ENCODE data around the gene NCAN. TPM values are rescaled to one million over a fixed set of nuclear protein-coding genes. Genes with fewer than 3 reads are reported as not detected.
"Not testable (repeated sequence)": the region's sequence is repeated elsewhere in the genome, so short reads cannot be mapped to it uniquely, and the experiment has no call there.

The NCAN gene
- total and polyA plus RNA-seq, 2 of the 4 experiments (the other 2 are of a cell fraction): not detected

- no peak overlapping the region for H3K4me3 ChIP-seq (ENCODE audit: insufficient read depth, low read depth, low read length)
- ChIA-PET POLR2A (ENCODE audit: unreplicated experiment) (no interaction called here), CTCF (no interaction called here)
- H3K4me2 ChIP-seq (ENCODE audit: low read depth, low read length): no peak overlapping the region
- H2AK5ac ChIP-seq (ENCODE audit: low read depth, low read length): no peak overlapping the region
- no peak for DNase-seq
- H2BK20ac ChIP-seq (ENCODE audit: low read depth, low read length): no peak overlapping the region
- no peak overlapping the region for H4K8ac ChIP-seq (ENCODE audit: low read depth in 2 of 2, low read length in 2 of 2)
- H3K36me3 ChIP-seq (ENCODE audit: control insufficient read depth, insufficient read depth, low read length): no peaks in the 10 kb centered on the region
- TF ChIP-seq MXI1 (IDR thresholded peaks at IDR 0.05; ENCODE audit: borderline replicate concordance, low read depth, low read length) (no peak), CTCF (conservative IDR thresholded peaks at IDR 0.05; ENCODE audit: low read depth, low read length) (no peak), CHD1 (IDR thresholded peaks at IDR 0.05; ENCODE audit: low read depth, low read length) (no peak), CEBPB (IDR thresholded peaks at IDR 0.05; ENCODE audit: low read depth, low read length) (no peak), POLR2A (IDR thresholded peaks at IDR 0.05; ENCODE audit: low read depth, low read length) (no peak), FOS (IDR thresholded peaks at IDR 0.05; ENCODE audit: low read depth, low read length) (no peak)
- in situ Hi-C loops (cut with MboI; ENCODE audit: low sequenced_read_pairs) (no loop called here), intact Hi-C loops (cut with micrococcal nuclease) (no loop called here), dilution Hi-C loops (cut with HindIII; ENCODE audit: low sequenced_read_pairs, unreplicated experiment) (no loop called here)
- H4K20me1 ChIP-seq (ENCODE audit: insufficient read depth, low read length): no peaks in the 10 kb centered on the region
- H2AK9ac ChIP-seq (replicated peaks; ENCODE audit: low read depth, low read length, poor library complexity): no peak overlapping the region
- H3K27ac ChIP-seq (ENCODE audit: insufficient read depth, low read length): no peak overlapping the region
- ATAC-seq (ENCODE audit: low read depth): no peak
- H3K9me3 ChIP-seq (ENCODE audit: control insufficient read depth, insufficient read depth, low read length): no peaks in the 10 kb centered on the region
- H3K27me3 ChIP-seq (ENCODE audit: control insufficient read depth, insufficient read depth, low read length): peaks cover 34% of the 10 kb centered on the region
- H2BK5ac ChIP-seq (ENCODE audit: low read depth, low read length, poor library complexity, severe bottlenecking): no peak overlapping the region
- H2AFZ ChIP-seq (replicated peaks; ENCODE audit: low read length, poor library complexity): no peak overlapping the region
- no CpG with 5 or more reads among the region's 5 CpGs for WGBS, 2 experiments (ENCODE audit: extremely low coverage in 2 of 2, insufficient read length in 1 of 2)
- H3K23ac ChIP-seq (ENCODE audit: low read depth, low read length): no peak overlapping the region; the same call in 1 of the 2 replicates
- no peak overlapping the region for H3K56ac ChIP-seq (ENCODE audit: extremely low read depth, insufficient read depth, low read length)
- no peak overlapping the region for H4K5ac ChIP-seq (ENCODE audit: low read depth, low read length)
- no TSS peak for BruUV-seq (replicated peaks)
- no peaks in the 10 kb centered on the region for H3K4me1 ChIP-seq (ENCODE audit: control insufficient read depth, insufficient read depth, low read length)
- H3K79me1 ChIP-seq (ENCODE audit: low read depth in 1 of 2, low read length in 2 of 2): no peaks in the 10 kb centered on the region
- no peak overlapping the region for H3K14ac ChIP-seq (replicated peaks; ENCODE audit: low read depth, low read length)
- H3K4ac ChIP-seq (ENCODE audit: low read depth, low read length): no peak overlapping the region
- no peak overlapping the region for H2BK15ac ChIP-seq (ENCODE audit: low read depth, low read length)
- H4K91ac ChIP-seq (ENCODE audit: insufficient read depth, low read depth, low read length): no peak overlapping the region
- no peak overlapping the region for H3K9ac ChIP-seq (ENCODE audit: low read depth, low read length)
- H3K18ac ChIP-seq (ENCODE audit: low read depth, low read length): no peak overlapping the region
- H3K9me1 ChIP-seq (ENCODE audit: insufficient read depth, low read length): no peaks in the 10 kb centered on the region
- H2BK120ac ChIP-seq (ENCODE audit: low read depth, low read length): no peak overlapping the region
These were observed 38.5 kb downstream of the NCAN start for GRCh38 chr19:19250196-19250801.

- dilution Hi-C loops (cut with HindIII; ENCODE audit: low sequenced_read_pairs, unreplicated experiment); H4K5ac ChIP-seq (ENCODE audit: low read depth, low read length); H3K27ac ChIP-seq (ENCODE audit: insufficient read depth, low read length); H3K9me3 ChIP-seq (ENCODE audit: control insufficient read depth, insufficient read depth, low read length); BruUV-seq (replicated peaks); H3K14ac ChIP-seq (replicated peaks; ENCODE audit: low read depth, low read length); DNase-seq; H3K4me3 ChIP-seq (ENCODE audit: insufficient read depth, low read depth, low read length); ATAC-seq (ENCODE audit: low read depth); H2BK5ac ChIP-seq (ENCODE audit: low read depth, low read length, poor library complexity, severe bottlenecking); H3K9ac ChIP-seq (ENCODE audit: low read depth, low read length); H3K4me2 ChIP-seq (ENCODE audit: low read depth, low read length); POLR2A ChIA-PET (ENCODE audit: unreplicated experiment); H2BK120ac ChIP-seq (ENCODE audit: low read depth, low read length); H3K36me3 ChIP-seq (ENCODE audit: control insufficient read depth, insufficient read depth, low read length); H4K20me1 ChIP-seq (ENCODE audit: insufficient read depth, low read length); H3K9me1 ChIP-seq (ENCODE audit: insufficient read depth, low read length); in situ Hi-C loops (cut with MboI; ENCODE audit: low sequenced_read_pairs); H2BK20ac ChIP-seq (ENCODE audit: low read depth, low read length); H2BK15ac ChIP-seq (ENCODE audit: low read depth, low read length); H3K18ac ChIP-seq (ENCODE audit: low read depth, low read length); H3K23ac ChIP-seq (ENCODE audit: low read depth, low read length); H3K4ac ChIP-seq (ENCODE audit: low read depth, low read length); H4K8ac ChIP-seq (ENCODE audit: low read depth in 2 of 2, low read length in 2 of 2); H2AFZ ChIP-seq (replicated peaks; ENCODE audit: low read length, poor library complexity); intact Hi-C loops (cut with micrococcal nuclease); H3K56ac ChIP-seq (ENCODE audit: extremely low read depth, insufficient read depth, low read length); H3K79me1 ChIP-seq (ENCODE audit: low read depth in 1 of 2, low read length in 2 of 2); H2AK9ac ChIP-seq (replicated peaks; ENCODE audit: low read depth, low read length, poor library complexity); H3K4me1 ChIP-seq (ENCODE audit: control insufficient read depth, insufficient read depth, low read length); H2AK5ac ChIP-seq (ENCODE audit: low read depth, low read length); CTCF ChIA-PET; H4K91ac ChIP-seq (ENCODE audit: insufficient read depth, low read depth, low read length): not testable (repeated sequence)
- 61% methylated on average over 3 of the region's 6 CpGs; no CpG with 5 or more reads in 1 of the 2 experiments for WGBS, 2 experiments (ENCODE audit: extremely low coverage in 2 of 2, insufficient read length in 1 of 2)
- peaks cover 50% of the 10 kb centered on the region for H3K27me3 ChIP-seq (ENCODE audit: control insufficient read depth, insufficient read depth, low read length)
These were observed 41.7 kb downstream of the NCAN start for GRCh38 chr19:19253409-19253808.
